GM19351 (cell line): ENCODE measurements around the gene CADM2.
"Not testable (repeated sequence)": the region's sequence is repeated elsewhere in the genome, so short reads cannot be mapped to it uniquely, and the experiment has no call there.

ENCODE experiments used
- ATAC-seq: cut with Tn5 transposase; IDR thresholded peaks from one replicate; pipeline ENCODE4 v1.9.1; 2021; ENCODE audit warnings: mild to moderate bottlenecking, moderate library complexity; ENCODE audit not compliant: unreplicated experiment

CADM2 gene

GRCh38 chr3:84958495-84959469, at the start of gene CADM2:
Gene CADM2 (plus strand): TSS chr3:84958989.
- peak; percentile 84 for ATAC-seq

- not testable (repeated sequence) for ATAC-seq
Measured at GRCh38 chr3:84918592-84918991, 40.2 kb upstream of the CADM2 start.

- ATAC-seq: no peak
Measured at GRCh38 chr3:84922682-84923081, 36.1 kb upstream of the CADM2 start.

DNA sequence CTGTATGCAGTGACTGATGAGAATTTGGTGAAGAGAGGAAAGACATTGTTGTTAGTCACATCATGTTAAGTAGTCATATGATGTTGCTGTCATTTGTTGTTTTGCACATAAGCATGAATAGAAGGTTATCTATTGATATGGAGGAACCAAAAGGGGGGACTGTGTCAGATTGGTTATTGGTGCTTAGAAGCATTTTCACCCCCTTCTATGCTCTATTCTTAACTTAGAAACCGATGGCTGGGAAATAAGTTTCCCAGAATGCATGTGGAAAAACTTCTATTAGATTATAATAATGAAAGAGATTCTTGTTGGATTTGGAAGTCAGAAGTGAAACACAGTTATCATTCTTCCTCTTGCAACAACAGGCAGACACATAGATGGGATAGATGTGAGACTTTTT, 33.2 kb upstream of the CADM2 start:
- ATAC-seq: no peak

DNA sequence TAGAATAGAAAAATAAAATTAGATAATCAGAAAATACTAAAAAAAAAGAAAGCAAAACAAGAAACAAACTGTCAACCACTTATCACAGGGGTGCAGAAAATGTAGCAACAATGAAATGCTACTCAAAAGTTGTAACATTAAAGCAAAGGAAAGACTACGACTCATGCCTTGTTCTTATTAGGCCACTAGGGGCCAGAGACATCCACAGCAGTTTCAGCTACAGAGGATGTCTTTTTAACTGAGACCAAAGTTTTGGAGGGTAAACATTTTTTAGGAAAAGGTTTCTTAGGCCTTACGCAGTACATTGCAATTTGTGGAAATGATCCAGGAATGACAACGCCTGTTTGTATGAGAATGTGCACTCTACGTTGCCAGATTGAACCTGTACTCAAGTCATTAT, 15.4 kb upstream of the CADM2 start:
- ATAC-seq: no peak

- ATAC-seq: no peak
Measured at GRCh38 chr3:84946240-84946639, 12.5 kb upstream of the CADM2 start.

GRCh38 chr3:84959470-84960271, 882 bp downstream of the CADM2 start:
- ATAC-seq: no peak

- ATAC-seq: no peak
Measured at GRCh38 chr3:84960581-84960980, 1.8 kb downstream of the CADM2 start.

- ATAC-seq: no peak
Measured at GRCh38 chr3:84961011-84961410, 2.2 kb downstream of the CADM2 start.

DNA sequence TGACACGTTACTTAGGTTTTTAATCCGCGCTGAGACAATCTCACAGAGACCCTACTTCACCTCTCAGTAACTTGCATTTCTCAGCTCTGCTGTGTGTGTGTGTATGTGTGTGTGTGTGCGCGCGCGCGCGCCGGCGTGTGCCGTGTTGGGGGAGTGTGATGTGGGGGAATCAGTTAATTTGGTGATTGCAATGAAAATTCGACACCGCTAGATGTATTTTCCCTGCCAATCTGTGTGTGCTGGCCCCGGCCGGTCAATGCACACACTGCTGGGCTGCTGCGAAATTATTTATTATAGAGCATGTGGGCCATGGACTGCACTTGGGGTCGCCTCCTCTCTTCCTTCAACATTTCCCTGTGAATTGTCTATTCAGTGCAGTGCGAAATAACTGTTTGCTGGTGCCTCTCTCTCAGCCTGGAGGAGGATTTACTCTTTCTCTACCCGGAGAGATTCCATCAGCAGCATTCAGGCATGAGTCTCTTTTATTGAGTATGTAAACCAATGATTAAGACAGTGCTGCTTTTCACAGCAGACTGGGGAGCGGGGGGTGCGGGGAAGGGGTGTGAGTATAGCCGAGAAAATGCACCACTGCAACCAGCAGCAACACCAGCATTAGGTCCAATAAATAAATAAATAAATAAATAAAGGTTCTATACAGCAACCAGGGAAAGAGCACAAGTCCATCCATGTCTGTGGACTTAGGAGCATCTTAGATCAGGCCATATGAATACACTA, 2.9 kb downstream of the CADM2 start:
- ATAC-seq: no peak

GRCh38 chr3:84962415-84962814, 3.6 kb downstream of the CADM2 start:
- ATAC-seq: no peak

GRCh38 chr3:84963137-84963536, 4.3 kb downstream of the CADM2 start:
- ATAC-seq: no peak

GRCh38 chr3:84965141-84965540, 6.4 kb downstream of the CADM2 start:
- ATAC-seq: no peak

- no peak for ATAC-seq
Measured at GRCh38 chr3:84967767-84968581, 9.2 kb downstream of the CADM2 start.

GRCh38 chr3:84968701-84969235, 10.0 kb downstream of the CADM2 start:
- no peak for ATAC-seq

GRCh38 chr3:84974347-84974746, 15.6 kb downstream of the CADM2 start:
- no peak for ATAC-seq

DNA sequence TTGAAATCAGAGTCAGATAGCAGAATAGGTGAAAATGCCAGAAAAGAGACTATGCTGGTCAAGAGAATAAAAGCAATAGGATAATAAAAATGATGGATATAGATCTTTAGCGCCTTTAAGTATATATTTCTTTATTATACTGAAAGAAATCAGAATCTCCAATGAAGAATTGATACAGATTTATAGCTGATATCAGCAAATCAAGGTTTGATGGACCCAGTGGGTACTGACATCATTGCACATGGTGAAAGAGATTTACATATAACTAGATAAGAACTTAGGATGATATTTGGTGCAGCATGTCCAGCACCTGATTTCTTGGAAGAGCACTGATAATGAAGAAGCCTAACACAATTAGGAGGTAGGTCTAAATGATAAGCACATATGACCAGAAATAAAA, 18.2 kb downstream of the CADM2 start:
- no peak for ATAC-seq

DNA sequence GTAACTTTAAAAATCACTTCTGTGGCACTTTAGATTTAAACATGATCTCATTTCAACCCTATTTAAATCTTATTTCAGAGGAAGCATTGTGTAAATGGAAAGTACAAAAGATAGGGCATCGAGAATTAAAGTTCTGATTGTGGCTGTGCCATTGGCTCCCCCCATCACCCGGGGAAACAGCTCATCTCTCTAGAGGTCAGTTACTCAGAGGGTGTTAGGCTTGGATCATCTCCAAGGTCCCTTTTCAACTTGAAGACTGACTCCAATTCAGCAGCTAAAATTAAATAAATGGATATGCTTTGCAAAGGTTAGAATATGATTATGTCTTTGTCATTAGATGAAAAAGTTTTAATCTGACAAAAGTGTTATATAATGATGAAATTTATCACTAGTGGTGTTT, 20.1 kb downstream of the CADM2 start:
- no peak for ATAC-seq

DNA sequence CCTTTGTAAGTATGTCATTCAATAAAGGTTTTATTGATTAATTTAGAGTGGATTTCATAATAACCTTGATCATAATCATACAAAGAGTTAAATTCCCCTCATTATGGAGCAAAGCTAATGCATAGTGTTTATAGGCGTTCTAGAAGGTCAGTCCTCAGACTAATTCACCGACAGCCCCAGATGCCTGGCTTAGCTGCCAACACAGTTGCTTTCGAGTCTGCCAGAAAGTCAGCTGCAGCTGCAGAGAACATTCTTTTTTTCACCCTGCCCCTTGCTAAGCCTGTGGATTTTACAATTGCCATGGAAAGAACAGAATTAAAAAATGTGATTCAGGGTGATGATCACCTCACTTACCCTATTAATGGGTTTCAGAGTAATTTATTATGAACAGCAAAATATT, 21.2 kb downstream of the CADM2 start:
- no peak for ATAC-seq

DNA sequence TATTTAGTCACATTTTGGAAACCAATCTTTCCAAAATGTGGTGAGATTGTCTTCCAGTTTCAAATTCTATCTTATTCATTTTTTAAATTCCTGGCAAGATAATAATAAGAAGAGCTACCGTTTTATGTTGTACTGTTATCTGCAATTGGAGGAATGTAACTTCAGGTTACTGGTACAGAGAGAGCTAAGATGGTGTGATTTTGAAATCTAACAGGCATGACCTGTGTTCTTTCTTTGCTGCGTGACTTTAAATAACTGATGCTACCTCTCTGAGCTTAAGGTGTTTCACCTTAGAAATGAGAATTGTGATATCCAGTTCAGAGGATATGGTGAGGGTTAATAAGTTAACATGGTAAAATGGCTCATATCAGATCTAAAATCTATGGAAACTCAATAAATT, 21.7 kb downstream of the CADM2 start:
- no peak for ATAC-seq
